Sigmoid colon (tissue), 4 donors: ENCODE measurements around the gene TXLNG.

Experiments
- POLR2AphosphoS5 ChIP-seq, 4 donors: sonication (generic); formaldehyde crosslinking; IDR thresholded peaks; one replicate each; pipeline ENCODE4 v1.6.1; 2017; ENCODE audit warnings: antibody characterized with exemption in 4 of 4
- TF ChIP-seq, protein P1 (sequence below), 4 experiments: fragments of 450-650 bp in 3 of 4; fragments of 200-600 bp in 1 of 4; IDR thresholded peaks; one replicate each; pipeline ENCODE4 v1.5.1; 2016 to 2019; ENCODE audit warnings: antibody characterized with exemption in 4 of 4, mild to moderate bottlenecking in 3 of 4, moderate library complexity in 2 of 4

DNA sequence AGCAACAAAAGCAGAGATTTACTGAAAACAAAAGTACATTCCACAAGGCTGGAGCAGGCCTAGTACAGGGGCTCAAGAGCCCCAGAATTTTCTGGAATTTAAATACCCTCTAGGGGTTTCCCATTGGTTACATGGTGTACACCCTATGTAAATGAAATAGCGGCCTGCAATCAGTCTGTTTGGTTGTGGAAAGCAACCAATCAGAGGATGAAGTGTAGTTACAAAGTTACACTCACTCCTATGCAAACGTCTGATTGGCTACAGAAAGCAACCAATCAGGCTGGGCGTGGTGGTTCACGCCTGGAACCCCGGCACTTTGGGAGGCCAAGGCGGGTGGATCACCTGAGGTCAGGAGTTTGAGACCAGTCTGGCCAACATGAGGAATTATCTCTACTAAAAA lies 13.8 kb upstream of the TXLNG start:
- TF ChIP-seq, protein P1, sequence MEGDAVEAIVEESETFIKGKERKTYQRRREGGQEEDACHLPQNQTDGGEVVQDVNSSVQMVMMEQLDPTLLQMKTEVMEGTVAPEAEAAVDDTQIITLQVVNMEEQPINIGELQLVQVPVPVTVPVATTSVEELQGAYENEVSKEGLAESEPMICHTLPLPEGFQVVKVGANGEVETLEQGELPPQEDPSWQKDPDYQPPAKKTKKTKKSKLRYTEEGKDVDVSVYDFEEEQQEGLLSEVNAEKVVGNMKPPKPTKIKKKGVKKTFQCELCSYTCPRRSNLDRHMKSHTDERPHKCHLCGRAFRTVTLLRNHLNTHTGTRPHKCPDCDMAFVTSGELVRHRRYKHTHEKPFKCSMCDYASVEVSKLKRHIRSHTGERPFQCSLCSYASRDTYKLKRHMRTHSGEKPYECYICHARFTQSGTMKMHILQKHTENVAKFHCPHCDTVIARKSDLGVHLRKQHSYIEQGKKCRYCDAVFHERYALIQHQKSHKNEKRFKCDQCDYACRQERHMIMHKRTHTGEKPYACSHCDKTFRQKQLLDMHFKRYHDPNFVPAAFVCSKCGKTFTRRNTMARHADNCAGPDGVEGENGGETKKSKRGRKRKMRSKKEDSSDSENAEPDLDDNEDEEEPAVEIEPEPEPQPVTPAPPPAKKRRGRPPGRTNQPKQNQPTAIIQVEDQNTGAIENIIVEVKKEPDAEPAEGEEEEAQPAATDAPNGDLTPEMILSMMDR (IDR thresholded peaks at IDR 0.05), result no peak
- TF ChIP-seq POLR2AphosphoS5 (IDR thresholded peaks at IDR 0.05), result no peak
